ENCODE data around the gene ABCC1.

ABCC1 gene

DNA sequence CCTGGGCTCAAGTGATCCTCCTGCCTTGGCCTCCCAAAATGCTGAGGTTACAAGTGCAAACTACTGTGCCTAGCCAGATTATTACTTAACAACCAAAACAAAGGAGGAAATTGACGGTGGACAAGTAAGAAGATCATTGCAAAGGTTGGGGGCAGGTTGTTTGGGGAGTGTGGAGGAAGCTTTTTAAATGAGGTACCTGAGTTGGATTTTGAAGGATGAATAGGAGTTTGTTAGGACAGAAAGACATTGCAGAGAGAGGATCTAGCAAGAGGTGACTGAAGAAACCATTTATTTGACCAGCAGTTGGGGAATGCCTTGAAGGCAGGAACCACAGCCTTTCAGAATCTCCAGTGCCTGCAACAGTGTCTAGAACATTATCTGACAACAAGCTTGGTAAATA lies 51.3 kb downstream of the ABCC1 start:
- no peak for DNase-seq

DNA sequence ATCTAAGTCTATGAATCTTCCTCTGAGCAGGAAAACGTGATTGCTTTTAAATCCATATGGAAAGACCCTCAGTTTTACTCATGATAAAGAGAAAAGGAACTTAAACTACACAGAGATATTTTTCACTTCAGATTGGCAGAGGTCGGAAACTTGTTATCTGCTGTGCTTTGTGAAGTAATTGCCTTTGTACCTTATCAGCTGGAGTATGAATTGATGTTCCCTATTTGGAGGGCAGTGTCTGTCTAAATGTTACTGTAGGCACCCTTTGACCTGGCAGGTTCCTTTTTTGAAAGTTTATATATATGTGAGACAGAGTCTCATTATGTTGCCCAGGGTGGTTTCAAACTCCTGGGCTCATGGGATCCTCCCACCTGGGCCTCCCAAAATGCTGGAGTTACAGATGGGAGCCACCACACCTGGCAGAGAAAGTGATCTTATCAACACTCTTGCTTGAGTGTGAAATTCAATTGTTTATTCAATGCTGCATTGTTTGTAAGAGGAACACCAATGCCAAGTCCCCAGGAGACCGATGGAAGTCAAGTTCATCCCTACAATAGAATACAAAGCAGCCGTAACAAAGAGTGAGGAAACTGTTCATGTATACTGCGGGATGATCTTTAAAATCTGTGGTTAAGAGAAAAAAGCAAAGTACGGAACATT lies 52.3 kb downstream of the ABCC1 start:
- no peak for DNase-seq

DNA sequence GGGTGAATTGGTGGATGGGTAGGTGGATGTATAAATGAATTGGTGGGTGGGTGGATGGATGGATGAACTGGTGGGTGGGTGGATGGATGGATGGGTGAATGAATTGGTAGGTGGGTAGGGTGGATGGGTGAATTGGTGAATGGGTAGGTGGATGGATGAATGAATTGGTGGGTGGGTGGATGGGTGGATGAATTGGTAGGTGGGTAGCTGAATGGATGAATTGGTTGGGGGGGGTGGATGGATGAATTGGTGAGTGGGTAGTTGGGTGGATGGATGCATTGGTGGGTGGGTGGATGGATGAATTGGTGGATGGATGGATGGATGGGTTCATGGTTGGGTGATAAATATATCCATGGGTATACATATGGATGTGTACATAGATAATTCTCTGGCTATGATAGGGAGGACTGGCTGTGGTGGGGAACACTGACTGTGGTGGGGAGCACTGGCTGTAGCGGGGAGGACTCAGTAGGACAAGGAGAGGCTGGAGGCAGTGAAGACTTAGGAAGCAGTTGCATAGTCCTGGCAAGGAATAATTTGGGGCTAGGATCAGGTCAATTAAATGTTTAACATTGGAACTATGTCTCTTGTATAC lies 54.4 kb downstream of the ABCC1 start:
- DNase-seq = no peak

DNA sequence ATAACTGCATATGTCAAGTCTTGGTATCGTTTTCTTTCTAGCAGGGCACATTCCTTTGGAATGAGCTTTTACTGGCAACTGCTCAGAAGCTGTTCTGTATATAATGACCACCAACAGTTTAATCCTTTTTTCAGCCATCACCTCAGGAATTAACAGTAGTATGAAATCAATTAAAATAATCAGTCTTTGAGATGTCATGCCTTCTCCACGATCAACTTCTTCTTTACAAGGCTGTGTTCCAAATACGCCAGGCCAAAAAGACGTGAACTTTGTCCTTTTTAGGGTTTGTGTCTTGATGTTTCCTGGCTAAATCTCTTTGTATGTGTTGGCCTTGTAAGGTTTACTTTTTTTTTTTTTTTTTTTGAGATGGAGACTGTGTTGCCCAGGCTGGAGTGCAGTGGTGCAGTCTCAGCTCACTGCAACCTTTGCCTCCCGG lies 54.9 kb downstream of the ABCC1 start:
- DNase-seq = no peak

DNA sequence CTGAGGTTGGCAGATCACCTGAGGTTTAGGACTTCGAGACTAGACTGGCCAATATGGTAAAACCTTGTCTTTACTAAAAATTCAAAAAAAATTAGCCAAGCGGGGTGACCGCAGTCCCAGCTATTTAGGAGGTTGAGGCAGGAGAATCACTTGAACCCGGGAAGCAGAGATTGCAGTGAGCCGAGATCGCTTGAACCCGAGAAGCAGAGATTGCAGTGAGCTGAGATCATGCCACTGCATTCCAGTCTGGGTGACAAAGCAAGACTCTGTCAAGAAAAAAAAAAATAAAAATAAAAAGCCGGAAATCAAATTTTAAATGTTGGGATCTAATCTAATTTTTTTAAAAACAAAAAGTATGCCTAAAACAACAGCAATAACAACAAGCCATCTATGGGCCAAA lies 56.3 kb downstream of the ABCC1 start:
- DNase-seq = no peak

DNA sequence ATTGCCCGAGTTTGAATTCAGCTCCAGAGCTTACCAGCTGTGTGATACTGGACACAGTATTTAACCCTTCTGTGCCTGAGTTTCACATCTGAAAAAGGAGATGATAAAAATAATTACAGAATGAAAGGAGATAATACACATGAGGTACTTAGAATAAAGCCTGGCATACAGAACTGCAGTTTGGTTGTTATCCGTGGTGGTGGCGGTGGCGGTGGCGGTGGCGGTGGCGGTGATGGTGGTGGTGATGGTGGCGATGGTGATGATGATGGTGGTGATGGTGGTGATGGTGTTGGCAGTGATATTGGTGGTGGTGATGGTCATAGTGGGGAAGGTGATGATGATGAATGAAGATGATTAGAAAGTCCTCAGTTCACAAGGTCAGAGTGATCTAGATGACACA lies 57.2 kb downstream of the ABCC1 start:
- no peak for DNase-seq

DNA sequence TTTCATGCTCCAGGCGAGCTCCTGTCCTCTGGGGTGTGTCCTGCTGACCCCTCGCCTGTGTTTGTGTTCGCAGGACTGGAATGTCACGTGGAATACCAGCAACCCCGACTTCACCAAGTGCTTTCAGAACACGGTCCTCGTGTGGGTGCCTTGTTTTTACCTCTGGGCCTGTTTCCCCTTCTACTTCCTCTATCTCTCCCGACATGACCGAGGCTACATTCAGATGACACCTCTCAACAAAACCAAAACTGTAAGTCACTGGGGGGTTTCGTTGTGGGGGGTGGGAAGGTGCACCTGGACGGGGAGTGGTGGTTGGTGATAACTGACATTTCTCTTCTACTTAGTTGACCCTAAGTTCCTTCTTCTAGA lies 58.3 kb downstream of the ABCC1 start:
- DNase-seq = no peak

DNA sequence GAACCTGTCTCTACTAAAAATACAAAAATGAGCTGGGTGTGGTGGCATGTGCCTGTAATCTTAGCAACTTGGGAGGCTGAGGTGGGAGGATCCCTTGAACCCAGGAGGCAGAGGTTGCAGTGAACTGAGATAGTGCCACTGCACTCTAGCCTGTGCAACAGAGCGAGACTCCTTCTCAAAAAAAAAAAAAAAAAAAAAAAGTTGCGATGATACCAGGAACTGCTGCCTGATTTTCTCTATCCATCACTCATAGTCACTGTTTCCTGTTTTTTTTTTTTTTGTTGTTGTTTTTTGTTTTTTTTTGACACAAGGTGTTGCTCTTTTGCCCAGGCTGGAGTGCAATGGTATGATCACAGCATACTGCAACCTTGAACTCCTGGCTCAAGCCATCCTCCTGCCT lies 59.2 kb downstream of the ABCC1 start:
- no peak for DNase-seq

DNA sequence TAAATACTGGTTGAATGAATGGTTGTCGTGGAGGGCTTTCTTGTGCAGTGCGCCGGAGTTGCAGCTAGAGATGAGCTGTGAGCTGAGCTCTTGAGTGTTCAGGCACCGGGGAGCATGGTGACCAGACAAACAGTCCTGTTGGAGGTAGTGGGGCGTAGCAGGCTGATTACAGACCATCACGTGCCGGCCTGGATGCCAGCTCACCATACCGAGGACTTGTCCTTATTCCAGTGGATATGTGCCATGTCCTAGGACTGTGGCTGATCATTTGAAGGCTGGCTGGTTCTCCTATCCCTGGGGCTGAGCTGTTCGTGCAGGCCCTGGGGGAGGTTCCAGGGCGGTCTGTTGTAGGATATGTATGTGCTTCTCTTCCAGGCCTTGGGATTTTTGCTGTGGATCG lies 60.0 kb downstream of the ABCC1 start:
- no peak for DNase-seq

DNA sequence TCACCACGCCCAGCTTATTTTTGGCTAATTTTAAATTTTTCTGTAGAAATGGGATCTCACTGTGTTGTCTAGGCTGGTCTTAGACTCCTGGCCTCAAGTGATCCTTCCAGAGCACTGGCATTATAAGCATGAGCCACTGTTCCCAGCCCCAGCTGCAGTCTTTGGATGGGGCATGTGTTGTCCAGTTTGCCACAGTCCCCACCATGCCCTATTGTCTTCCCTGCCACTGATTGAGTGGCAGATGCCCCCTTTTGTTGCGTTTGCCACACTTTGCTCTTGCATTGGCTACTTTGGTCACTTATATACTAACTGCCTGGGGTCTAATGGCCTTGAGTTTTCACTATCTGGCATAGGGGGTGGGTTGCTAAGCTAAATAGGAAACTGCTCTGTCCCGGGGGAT lies 60.8 kb downstream of the ABCC1 start:
- DNase-seq = no peak

DNA sequence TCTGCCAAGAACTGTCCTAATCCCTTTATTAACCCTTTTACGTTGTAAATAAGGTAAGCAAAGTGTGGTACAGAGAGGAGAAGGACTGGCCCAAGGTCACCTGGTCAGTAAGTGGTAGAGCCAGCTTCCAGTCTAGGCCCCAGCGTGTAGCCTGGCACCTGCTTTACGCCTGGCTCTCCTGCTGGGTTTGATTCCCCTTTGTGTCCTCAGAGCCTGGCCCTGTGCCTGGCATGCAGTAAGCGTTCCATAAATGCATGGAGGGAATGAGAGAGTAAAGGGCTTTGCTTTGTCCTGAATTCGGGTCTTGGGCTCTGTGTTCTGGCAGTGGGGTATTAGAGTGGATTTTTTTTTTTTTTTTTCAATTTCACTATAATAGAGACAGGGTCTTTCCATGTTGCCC lies 62.7 kb downstream of the ABCC1 start:
- no peak for DNase-seq

DNA sequence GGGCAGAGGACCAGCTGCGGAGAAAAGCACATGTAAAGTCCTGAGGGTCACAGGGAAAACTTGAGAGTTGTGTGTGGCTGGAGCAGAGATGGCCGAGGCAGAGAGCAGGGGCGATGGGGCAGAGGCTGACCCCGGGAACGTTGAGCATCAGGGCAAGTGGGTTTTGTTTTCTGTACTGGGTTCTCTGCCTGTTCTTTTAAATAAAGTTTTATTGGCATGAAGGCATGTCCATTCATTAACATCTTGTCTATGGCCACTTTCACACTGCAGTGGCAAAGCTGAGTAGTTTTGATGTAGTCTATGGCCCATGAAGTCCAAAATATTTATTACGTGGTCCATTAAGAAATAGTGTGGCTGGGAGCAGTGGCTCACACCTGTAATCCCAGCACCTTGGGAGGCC lies 64.4 kb downstream of the ABCC1 start:
- no peak for DNase-seq

DNA sequence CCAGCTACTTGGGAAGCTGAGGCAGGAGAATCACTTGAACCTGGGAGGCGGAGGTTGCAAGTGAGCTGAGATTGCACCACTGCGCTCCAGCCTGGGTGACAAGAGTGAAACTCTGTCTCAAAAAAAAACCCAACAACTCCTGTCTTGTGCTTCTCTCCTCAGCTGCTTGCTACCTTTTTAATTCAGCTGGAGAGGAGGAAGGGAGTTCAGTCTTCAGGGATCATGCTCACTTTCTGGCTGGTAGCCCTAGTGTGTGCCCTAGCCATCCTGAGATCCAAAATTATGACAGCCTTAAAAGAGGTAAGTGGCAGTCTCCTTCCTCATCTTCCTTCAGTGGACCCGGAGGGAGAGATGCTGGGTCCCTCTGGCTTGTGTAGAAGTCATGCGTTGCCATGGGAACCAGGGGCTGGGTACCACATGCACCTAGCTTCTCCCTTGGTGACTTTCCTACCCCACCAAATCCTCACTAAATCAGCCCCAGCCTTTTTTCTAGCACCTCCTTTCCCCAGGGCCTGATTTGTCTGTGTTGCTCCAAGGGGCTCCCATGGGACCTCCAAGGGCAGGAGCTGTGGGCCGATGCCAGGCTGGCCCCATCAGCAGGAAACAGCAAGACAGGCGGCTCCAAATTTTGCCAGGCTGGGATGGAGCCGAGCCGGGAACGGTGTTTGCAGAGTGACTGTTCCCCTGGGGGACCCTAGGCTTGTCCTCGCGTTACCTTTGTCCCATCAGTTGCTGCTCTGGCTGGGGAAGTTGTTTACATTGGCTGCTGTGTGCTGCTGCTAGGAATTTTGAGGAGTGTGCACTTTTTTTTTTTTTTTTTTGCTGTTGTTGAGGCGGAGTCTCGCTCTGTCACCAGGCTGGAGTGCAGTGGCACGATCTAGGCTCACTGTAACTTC lies 65.2 kb downstream of the ABCC1 start:
- DNase-seq = no peak

DNA sequence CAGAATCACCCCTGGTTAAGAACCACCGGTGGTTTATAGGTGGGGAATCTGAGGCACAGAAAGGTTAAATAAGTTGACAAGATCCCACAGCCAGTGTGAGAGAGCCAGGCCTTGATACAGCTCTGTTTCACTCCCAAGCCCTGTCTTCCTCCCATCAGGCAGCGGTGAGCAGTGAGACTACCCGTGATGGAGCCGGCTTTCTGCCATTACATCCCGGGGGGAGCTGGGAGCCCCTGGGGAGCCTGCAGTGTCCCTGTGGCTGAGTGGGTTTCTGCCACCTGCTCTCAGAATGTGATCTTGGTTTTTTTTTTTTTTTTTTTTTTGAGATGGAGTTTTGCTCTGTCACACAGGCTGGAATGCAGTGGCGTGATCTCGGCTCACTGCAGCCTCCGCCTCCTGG lies 66.4 kb downstream of the ABCC1 start:
- DNase-seq = no peak

DNA sequence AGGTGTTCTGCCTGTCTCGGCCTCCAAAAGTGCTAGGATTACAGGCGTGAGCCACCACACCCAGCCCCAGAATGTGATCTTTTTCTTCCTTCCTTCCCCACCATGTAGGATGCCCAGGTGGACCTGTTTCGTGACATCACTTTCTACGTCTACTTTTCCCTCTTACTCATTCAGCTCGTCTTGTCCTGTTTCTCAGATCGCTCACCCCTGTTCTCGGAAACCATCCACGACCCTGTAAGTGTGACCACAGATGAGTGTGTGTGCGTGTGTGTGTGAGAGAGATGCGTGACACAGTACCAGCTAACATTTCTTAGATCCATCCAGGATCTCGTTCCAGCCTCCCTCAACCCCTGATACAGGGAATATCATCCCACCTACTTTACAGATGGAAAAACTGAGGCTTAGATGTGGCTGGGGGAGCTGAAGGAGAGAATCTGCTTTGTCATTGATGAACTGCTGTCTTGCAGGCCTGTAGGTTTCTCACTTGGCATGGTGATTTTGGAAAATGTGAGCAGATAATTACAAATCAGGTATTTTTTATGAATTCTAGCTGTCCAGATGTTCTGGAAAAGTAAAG lies 67.1 kb downstream of the ABCC1 start:
- no peak for DNase-seq

DNA sequence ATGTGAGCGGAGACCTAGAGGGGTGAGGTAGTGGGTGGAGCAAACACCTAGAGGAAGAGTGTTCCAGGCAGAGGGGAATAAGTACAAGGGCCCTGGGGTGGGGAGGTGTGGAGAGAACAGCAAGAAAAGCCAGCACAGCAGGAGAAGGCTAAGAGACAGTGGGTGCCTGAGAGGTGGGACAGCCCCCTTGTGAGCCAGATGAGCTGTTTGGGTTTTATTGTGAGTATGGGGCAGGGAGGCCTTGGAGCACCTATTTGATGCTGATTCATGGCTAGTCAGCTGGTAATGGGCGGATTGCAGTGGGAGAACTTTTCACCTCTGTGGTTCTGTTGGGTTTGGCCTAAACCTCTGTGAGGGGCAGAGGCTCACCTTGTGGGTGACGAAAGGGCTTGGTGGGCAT lies 68.4 kb downstream of the ABCC1 start:
- no peak for DNase-seq

DNA sequence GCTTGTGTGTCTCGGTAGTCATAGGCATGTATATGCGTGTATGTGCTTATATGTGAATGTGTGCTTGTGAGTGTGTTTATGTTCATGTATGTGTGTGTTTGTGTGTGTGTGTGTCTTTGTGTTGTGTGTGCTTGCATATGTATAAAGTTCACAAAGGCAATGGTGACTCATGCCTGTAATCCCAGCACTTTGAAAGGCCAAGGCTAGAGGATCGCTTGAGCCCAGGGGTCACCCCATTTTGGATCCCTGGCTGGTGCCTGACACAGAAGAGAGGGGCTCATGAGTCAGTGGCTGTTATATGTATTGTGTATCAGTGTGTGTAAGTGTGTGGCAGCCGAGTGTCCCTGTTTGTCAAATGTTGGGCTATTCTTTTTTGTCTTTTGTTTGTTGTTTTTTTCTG lies 69.3 kb downstream of the ABCC1 start:
- no peak for DNase-seq

DNA sequence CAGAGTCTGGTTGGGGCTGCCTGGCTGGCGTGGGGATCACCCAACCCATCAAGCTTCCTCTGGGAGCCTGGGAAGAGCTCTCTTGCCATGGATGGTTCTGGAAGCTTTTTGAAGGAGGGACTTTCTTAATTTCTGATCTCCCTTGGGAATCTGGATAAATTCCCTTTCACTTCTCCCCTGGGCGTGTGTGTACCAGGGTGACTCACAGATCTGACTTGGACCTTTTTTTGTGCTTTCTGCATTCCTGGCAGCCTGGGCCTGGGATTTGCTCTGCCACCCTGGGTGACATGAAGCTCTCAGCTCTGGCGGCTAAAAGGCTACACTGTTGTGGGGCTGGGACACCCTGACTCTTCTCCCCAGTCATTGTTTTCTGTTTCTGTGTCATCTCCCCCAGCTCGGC lies 70.1 kb downstream of the ABCC1 start:
- DNase-seq = no peak

DNA sequence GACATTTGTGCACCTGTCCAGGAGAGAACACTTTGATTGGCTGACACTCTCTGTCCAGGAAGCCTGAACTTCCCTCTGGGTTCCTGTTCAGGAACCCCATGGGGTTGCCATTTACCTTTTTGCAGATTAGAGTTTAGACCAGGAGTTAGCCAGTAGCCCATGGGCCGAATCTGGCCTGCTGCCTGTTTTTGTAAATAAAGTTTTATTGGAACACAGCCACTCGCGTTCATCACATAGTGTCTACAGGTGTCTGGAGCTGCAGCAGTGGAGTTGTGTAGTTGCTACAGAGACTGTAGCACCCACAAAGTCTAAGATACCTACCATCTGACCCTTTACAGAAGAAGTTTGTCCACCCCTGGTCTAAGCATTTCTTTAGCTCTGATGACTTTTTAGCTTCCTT lies 70.9 kb downstream of the ABCC1 start:
- no peak for DNase-seq

DNA sequence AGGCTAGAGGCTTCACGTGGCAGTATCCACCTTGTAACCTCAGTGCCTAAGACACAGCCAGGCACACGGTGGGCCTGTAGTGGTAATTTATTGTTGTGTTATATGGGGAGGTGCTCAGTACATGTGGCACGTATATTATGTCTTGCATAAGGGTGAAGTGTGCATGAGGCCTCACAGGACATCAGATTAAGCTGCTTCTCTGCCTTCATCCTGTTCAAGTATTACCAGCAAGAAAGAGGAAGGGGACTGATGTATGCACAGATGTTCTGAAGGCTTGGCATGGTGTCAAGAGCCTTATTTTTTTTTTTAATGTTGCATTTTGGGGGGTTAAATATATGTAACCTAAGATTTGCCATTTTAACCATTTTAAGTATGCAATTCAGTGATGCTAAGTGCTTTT lies 71.6 kb downstream of the ABCC1 start:
- no peak for DNase-seq

DNA sequence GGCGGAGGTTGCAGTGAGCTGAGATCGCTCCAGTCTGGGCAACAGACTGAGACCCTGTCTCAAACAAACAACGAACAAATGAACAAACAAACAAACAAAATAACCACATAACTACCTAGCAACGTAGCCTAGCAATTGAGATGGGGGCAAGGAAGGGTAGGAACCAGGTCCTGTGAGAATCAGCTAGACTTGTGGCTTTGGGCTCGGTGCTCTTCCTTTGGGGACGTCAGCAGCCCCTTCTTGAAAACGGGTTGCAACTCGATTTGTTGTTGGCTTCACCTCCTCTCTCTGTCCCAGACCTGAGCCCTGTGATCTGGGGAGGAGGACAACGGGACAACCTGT lies 72.2 kb downstream of the ABCC1 start:
- DNase-seq = no peak

DNA sequence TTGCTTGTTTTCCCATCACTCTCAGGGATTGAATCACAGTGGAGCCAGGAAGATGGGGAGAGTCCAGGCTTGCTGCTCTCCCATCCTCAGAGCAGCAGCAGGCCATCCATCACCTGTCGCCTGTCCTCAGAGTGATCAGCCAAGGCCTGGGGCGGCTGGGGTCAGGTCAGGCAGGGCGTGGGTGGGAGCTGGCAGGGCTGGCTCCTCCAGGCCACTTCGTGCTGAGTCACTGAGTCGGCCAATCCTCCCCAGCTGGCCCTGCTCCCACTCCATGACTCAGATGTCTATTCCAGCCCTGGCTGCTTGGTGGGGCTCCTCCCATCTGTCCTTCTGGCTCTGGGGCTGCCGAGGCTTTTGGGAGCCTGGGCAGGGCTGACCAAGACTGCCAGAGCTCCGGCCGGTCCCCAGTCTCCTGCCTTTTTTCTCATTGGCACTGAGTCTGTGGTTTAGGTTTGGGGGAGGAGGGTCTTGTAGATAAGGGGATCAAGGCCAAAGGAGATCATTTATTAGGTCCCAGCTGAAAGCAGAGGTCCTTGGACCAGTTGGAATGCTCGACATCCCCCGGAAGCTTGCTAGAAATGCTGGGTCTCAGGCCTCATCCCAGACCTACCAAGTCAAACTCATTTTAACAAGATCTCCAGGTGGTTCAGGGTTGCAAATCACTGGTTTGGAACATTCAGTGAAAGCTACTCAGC lies 72.7 kb downstream of the ABCC1 start:
- DNase-seq = no peak

DNA sequence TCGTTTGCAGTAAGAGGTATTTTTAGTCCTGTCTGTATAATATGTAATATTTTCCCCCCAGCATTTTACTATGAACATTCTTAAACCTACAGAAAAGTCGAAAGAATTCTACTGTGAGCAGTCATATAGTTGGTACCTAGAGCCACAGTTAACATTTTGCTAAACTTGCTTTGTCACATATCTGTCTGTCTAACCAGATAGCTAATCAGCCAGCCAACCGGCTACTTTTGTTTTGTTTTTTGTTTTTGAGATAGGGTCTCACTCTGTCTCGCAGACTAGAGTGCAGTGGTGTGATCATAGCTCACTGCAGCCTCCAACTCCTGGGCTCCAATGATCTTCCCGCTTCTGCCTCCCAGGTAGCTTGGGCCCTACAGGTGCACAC lies 73.3 kb downstream of the ABCC1 start:
- DNase-seq = no peak
